ENCODE results near the gene HBZ.
"Not testable (repeated sequence)": the region's sequence is repeated elsewhere in the genome, so short reads cannot be mapped to it uniquely, and the experiment has no call there.

HBZ gene

DNA sequence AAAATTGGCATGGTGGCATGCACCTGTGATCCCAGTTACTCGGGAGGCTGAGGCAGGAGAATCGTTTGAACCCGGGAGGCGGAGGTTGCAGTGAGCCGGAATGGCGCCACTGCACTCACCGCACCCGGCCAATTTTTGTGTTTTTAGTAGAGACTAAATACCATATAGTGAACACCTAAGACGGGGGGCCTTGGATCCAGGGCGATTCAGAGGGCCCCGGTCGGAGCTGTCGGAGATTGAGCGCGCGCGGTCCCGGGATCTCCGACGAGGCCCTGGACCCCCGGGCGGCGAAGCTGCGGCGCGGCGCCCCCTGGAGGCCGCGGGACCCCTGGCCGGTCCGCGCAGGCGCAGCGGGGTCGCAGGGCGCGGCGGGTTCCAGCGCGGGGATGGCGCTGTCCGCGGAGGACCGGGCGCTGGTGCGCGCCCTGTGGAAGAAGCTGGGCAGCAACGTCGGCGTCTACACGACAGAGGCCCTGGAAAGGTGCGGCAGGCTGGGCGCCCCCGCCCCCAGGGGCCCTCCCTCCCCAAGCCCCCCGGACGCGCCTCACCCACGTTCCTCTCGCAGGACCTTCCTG is 27.7 kb downstream of the HBZ start, which contains the start of gene HBQ1:
Gene HBQ1, plus strand, starts transcription at position 359 of the 575 bp plus-strand sequence. Its CDS starts 28 bp downstream, at position 387.
- DNase-seq: peak; percentile 38

- peak; percentile 67 for DNase-seq
Measured at GRCh38 chr16:180681-181564, 28.5 kb downstream of the HBZ start.

DNA sequence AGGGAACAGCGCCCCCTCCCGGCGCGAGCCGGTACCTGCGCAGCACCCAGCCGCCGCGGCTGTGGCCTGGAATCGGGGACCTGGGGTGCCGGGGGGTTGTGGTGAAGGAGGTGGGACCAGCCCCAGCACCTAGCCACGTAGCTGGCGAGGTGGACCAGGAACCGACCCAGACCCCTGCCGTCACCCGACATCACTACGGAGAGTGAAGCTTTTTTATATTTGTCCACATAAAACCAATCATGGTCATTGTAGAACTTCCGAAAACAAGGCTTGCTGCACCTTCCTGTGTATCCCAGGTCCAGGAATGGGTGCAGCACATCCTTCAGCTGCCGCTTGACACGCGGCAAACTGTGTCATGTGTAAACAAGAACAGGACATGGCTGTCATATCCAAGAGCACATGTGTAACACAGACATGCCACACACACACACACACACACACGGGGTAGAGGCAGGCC is 29.1 kb downstream of the HBZ start:
- peak; percentile 8 for DNase-seq

DNA sequence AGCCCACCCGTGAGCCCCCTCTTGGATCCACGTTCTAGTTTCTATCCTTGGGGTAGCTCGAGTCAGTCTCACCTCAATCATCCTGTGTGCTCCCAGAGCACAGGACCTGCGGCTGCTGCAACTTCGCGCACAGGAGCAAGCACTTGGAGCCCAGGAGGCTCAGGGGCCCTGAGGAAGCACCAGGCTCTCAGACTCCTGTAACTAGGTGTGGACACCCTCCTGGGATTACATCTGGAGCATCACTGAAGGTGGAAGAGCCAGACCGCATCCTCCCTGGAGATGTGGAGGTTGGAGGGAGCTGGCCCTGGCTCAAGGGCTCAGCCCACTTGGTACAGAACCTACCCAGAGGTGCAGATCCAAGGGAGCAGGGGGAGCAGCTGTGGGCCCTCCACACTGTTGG is 30.6 kb downstream of the HBZ start:
- DNase-seq: no peak

DNA sequence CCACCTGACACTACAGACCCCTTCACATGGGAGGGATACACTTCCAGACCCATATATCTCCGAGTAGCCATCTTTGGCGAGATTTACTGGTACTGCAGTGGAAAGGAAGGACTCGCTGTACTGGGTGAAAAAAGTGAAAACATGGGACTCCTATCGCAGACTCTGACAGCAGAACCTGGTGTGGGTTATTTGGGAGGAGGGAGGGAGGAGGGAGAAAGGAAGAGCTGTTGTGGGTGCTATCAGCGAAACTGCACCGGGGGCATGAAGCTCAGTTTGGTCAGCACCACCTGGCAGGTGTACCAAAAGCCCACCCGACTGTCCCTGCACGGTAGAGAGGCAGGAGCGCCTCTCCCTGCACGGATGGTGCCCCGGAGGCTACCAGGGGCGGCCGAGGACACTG is 32.8 kb downstream of the HBZ start:
- no peak for DNase-seq

- no peak for DNase-seq
Measured at GRCh38 chr16:185691-186090, 33.2 kb downstream of the HBZ start.

GRCh38 chr16:187330-187729 is 34.9 kb downstream of the HBZ start:
- DNase-seq: no peak

DNA sequence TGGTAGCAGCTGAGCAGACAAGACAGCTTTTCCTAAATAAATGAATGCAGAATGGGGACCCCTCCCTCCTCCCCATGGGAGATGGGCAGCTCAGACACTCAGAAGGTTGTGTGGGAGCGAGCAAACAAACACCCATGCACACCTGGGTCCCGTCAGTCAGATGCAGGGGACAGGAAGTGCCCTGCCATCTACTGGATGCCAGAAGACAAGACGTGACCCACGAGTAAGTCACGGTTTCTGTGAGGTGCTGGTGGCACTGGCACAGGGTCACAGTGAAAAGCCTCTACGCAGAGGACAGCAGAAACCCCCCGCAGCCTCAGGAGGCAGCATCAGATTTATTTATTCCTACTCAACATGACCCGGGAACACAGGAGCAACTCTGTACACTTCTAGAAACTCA is 36.2 kb downstream of the HBZ start:
- DNase-seq: no peak

DNA sequence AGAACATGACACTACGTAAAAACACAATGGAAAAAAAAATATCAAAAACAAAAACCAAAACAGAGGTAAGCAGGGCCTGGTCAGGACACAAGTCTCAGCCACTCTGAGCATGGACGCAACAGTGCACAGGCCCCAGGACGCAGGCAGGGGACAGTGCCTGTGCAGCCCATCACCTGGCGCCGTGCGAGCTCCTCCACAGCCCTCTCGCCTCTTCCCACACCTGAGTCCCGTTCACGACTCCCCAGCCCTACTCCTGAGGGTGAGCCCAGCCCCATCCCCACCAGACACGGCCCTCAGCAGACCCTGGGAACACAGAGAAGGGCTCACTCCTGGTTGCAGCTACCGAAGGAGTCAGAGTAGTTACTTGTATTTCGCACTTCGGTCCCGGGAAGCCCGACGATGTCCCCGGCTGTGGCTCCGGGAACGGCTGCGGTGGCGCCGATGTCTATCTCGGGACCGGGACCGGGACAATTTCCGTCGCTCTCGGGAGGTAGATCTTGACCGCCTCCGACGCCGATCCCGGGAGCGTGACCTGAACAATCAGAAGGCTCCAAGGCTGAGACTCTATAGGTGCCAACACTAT is 37.3 kb downstream of the HBZ start:
- DNase-seq: no peak

- DNase-seq: no peak
Measured at GRCh38 chr16:191831-192230, 39.4 kb downstream of the HBZ start.

DNA sequence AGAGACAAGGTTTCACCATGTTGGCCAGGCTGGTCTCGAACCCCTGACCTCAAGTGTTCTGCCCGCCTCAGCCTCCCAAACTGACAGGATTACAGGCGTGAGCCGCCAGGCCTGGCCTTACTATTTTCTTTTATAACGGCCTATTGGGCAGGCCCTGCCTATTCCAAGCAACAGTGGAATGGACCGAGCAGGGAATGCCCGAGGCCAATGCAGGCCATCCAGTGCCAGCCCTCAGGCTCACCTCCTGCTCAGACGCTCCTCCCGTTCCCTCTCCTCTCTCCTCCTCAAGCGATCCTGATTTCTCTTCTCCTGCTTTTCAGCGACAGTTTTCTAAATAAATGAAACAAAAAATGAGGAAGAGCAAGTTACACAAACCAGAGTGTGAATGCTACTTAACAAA is 40.2 kb downstream of the HBZ start:
- no peak for DNase-seq

DNA sequence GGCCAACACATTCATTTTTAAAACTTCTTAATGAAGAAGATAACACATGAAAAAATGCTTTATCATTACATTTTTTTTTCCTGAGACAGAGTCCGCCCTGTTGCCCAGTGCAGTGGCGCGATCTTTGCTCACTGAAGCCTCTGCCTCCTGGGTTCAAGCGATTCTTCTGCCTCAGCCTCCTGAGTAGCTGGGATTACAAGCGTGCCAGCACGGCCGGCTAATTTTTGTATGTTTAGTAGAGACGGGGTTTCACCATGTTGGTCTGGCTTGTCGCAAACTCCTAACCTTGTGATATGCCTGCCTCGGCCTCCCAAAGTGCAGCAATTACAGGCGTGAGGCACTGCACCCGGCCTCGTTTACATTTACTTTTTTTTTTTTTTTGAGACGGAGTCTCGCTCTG is 41.0 kb downstream of the HBZ start:
- DNase-seq: no peak

- no peak for DNase-seq
Measured at GRCh38 chr16:194516-194915, 42.1 kb downstream of the HBZ start.

- DNase-seq: peak; percentile 74
Measured at GRCh38 chr16:200388-200787, 47.9 kb downstream of the HBZ start.

- no peak for DNase-seq
Measured at GRCh38 chr16:203246-203645, 50.8 kb downstream of the HBZ start.

DNA sequence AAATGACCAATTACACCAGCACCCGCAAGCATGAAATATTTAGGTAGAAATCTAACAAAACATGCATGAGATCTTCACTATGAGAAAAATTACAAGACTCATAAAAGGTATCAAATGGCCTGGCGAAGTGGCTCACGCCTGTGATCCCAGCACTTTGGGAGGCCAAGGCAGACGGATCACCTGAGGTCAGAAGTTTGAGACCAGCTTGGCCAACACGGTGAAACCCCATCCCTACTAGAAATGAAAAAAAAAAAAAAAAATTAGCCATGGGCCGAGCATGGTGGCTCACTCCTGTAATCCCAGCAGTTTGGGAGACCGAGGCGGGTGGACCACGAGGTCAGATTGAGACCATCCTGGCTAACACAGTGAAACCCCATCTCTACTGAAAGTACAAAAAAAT is 51.6 kb downstream of the HBZ start:
- not testable (repeated sequence) for DNase-seq
